HepG2 (cell line): ENCODE results near the gene GALR3. TPM values are rescaled to one million over a fixed set of nuclear protein-coding genes. Genes with fewer than 3 reads are reported as not detected.
A peak's percentile ranks its signal among the peaks of the same experiment; 100 is the strongest.

Source experiments
- AKAP8 ChIP-seq: sonication (generic); formaldehyde crosslinking; IDR thresholded peaks from 2 replicates; pipeline ENCODE4 v1.5.1; 2020; ENCODE audit warnings: mild to moderate bottlenecking, missing genetic modification reagents
- BCL6 ChIP-seq: IDR thresholded peaks from 2 replicates; pipeline ENCODE4 v1.6.1; 2016; ENCODE audit warnings: missing genetic modification reagents, missing compliant biosample characterization
- CBX5 ChIP-seq: sonication (generic); formaldehyde crosslinking; IDR thresholded peaks from 2 replicates; pipeline ENCODE4 v1.4.0; 2020; ENCODE audit warnings: missing genetic modification reagents, borderline replicate concordance
- FOSL1 ChIP-seq: sonication (generic); formaldehyde crosslinking; IDR thresholded peaks from 2 replicates; pipeline ENCODE4 v1.9.0; 2021; ENCODE audit warnings: missing genetic modification reagents, borderline replicate concordance
- KMT2A ChIP-seq: sonication (generic); formaldehyde crosslinking; IDR thresholded peaks from 2 replicates; pipeline ENCODE4 v1.4.0; 2020; ENCODE audit warnings: missing genetic modification reagents
- RBAK ChIP-seq: sonication (generic); formaldehyde crosslinking; IDR thresholded peaks from 2 replicates; pipeline ENCODE4 v1.5.1; 2020; ENCODE audit warnings: mild to moderate bottlenecking, missing genetic modification reagents
- RBFOX2 ChIP-seq: fragments of 200-400 bp; formaldehyde crosslinking; IDR thresholded peaks from 2 replicates; pipeline ENCODE4 v1.6.1; 2017; ENCODE audit warnings: low read depth, mild to moderate bottlenecking, low read length
- THAP11 ChIP-seq: IDR thresholded peaks from 2 replicates; pipeline ENCODE4 v1.6.1; 2016; ENCODE audit warnings: missing biosample characterization, missing genetic modification reagents
- TRIM24 ChIP-seq: sonication (generic); formaldehyde crosslinking; IDR thresholded peaks from 2 replicates; pipeline ENCODE4 v1.8.0; 2022; ENCODE audit warnings: mild to moderate bottlenecking, missing genetic modification reagents
- ZNF33A ChIP-seq: sonication (generic); formaldehyde crosslinking; IDR thresholded peaks from 2 replicates; pipeline ENCODE4 v1.5.1; 2020; ENCODE audit warnings: missing genetic modification reagents, mild to moderate bottlenecking, moderate library complexity, borderline replicate concordance
- ZNF460 ChIP-seq: sonication (generic); formaldehyde crosslinking; IDR thresholded peaks from 2 replicates; pipeline ENCODE4 v1.5.1; 2020; ENCODE audit warnings: missing genetic modification reagents, mild to moderate bottlenecking, borderline replicate concordance
- ZNF616 ChIP-seq: sonication (generic); formaldehyde crosslinking; IDR thresholded peaks from 2 replicates; pipeline ENCODE4 v1.5.0; 2020; ENCODE audit warnings: low read depth, mild to moderate bottlenecking, missing genetic modification reagents
- ZNF652 ChIP-seq: IDR thresholded peaks from 2 replicates; pipeline ENCODE4 v1.6.1; 2016; ENCODE audit warnings: low read depth, borderline replicate concordance
- ZNF724P ChIP-seq: sonication (generic); formaldehyde crosslinking; IDR thresholded peaks from 2 replicates; pipeline ENCODE4 v1.8.0; 2022; ENCODE audit warnings: missing genetic modification reagents, borderline replicate concordance
- ZSCAN9 ChIP-seq: IDR thresholded peaks from 2 replicates; pipeline ENCODE4 v1.6.1; 2016; ENCODE audit warnings: borderline replicate concordance
- polyA plus RNA-seq, 8 experiments: library from polyadenylated mRNA; depleted of rRNA in 3 of 8; stranded (reverse) in 7 of 8; unstranded in 1 of 8; fragments of >200 nt; fragmentation: Illumina TruSeq in 4 of 8; extraction: Trizol in 4 of 8; gene quantifications; 2 replicates each; pipeline versions ENCODE4 v1.2.1 to v1.2.3, GENCODE V29; 2011 to 2016; ENCODE audit warnings: low read depth in 4 of 8, missing spikeins in 1 of 8, mixed read lengths in 1 of 8; ENCODE audit not compliant: insufficient read depth in 1 of 8
- total RNA-seq, 5 experiments: library from RNA; depleted of rRNA; stranded (reverse); fragments of >200 nt; fragmentation: Illumina TruSeq; extraction: Trizol; gene quantifications; 2 replicates each; pipeline ENCODE4 v1.2.3, GENCODE V29; 2016; ENCODE audit warnings: low read depth in 1 of 5
- TF ChIP-seq, protein P1 (sequence below): IDR thresholded peaks from 2 replicates; pipeline ENCODE4 v1.6.1; 2016; ENCODE audit warnings: missing compliant biosample characterization, missing genetic modification reagents, borderline replicate concordance
- TF ChIP-seq, protein P2 (sequence below): fragments of 450-650 bp; IDR thresholded peaks from 2 replicates; pipeline ENCODE4 v1.6.1; 2017
- TF ChIP-seq, protein P3 (sequence below): sonication (generic); formaldehyde crosslinking; IDR thresholded peaks from 2 replicates; pipeline ENCODE4 v1.4.0; 2020; ENCODE audit warnings: low read depth, mild to moderate bottlenecking, missing genetic modification reagents
- TF ChIP-seq, protein P4 (sequence below): sonication (generic); formaldehyde crosslinking; IDR thresholded peaks from 2 replicates; pipeline ENCODE4 v1.4.0; 2020; ENCODE audit warnings: missing genetic modification reagents
- TF ChIP-seq, protein P5 (sequence below): sonication (generic); formaldehyde crosslinking; IDR thresholded peaks from 2 replicates; pipeline ENCODE4 v1.5.0; 2020; ENCODE audit warnings: missing genetic modification reagents

Gene GALR3
- total and polyA plus RNA-seq, 2 of the 13 experiments (the other 11 are each of a cell fraction or from before 2014, with no cell fraction given), result 0.13 TPM; not detected in 1

DNA sequence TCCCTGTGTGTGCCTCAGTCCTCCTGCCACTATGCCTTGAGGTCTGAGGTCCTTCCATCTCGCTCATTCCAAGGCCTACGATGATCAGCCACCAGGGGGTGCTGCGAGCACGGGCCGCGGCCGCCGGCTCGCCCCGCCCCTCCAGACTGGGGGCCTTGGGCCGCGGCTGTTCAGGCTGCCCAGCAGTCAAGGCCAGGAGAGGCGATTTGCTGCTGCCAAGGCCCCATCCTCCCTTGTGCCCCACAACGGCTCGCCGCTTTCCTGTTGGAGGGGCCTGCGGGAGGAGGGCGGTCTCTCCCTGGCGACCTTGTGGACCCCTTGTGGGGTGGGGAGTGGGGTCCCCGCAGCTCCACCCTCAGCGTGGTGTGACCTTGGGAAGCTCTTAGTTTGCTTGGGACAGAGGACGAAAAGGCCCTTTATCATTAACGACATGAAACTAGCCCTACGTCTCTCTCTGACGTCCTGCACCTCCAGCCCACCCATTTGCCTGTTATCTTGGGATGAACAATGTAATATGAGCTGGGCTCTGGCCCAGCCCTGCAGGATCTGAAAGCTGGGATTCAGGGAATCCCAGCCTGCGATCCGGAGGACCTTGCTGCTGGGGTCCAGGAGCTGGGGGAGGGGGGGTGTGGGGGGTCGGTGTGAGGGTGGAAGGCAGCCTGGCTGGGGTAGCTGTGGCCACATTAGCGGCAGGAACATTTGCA is 5.3 kb upstream of the GALR3 start (continued):
- TF ChIP-seq RBFOX2 (peak; percentile 83), FOSL1 (no peak; the same call in 1 of the 2 replicates), ZNF460 (CRISPR knock-in tag) (peak; percentile 69; the same call in 1 of the 2 replicates), ZNF33A (CRISPR knock-in tag) (peak; percentile 75; the same call in 1 of the 2 replicates), ZNF652 (peak; percentile 33; the same call in 1 of the 2 replicates), AKAP8 (peak; percentile 87), TRIM24 (CRISPR knock-in tag) (no peak), ZNF616 (CRISPR knock-in tag) (peak; percentile 85; the same call in 1 of the 2 replicates), CBX5 (CRISPR knock-in tag) (peak; percentile 79; the same call in 1 of the 2 replicates), ZNF724P (peak; percentile 60; the same call in 1 of the 2 replicates), KMT2A (CRISPR knock-in tag) (peak; percentile 73; the same call in 1 of the 2 replicates), ZSCAN9 (CRISPR knock-in tag) (peak; percentile 66; the same call in 1 of the 2 replicates), BCL6 (CRISPR knock-in tag) (peak; percentile 82), RBAK (CRISPR knock-in tag) (no peak), THAP11 (CRISPR knock-in tag) (peak; percentile 74)
- TF ChIP-seq, protein P1, sequence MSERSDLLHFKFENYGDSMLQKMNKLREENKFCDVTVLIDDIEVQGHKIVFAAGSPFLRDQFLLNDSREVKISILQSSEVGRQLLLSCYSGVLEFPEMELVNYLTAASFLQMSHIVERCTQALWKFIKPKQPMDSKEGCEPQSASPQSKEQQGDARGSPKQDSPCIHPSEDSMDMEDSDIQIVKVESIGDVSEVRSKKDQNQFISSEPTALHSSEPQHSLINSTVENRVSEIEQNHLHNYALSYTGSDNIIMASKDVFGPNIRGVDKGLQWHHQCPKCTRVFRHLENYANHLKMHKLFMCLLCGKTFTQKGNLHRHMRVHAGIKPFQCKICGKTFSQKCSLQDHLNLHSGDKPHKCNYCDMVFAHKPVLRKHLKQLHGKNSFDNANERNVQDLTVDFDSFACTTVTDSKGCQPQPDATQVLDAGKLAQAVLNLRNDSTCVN (CRISPR knock-in tag), result peak; percentile 64; the same call in 1 of the 2 replicates
- TF ChIP-seq, protein P2, sequence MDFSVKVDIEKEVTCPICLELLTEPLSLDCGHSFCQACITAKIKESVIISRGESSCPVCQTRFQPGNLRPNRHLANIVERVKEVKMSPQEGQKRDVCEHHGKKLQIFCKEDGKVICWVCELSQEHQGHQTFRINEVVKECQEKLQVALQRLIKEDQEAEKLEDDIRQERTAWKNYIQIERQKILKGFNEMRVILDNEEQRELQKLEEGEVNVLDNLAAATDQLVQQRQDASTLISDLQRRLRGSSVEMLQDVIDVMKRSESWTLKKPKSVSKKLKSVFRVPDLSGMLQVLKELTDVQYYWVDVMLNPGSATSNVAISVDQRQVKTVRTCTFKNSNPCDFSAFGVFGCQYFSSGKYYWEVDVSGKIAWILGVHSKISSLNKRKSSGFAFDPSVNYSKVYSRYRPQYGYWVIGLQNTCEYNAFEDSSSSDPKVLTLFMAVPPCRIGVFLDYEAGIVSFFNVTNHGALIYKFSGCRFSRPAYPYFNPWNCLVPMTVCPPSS, result no peak
- TF ChIP-seq, protein P3, sequence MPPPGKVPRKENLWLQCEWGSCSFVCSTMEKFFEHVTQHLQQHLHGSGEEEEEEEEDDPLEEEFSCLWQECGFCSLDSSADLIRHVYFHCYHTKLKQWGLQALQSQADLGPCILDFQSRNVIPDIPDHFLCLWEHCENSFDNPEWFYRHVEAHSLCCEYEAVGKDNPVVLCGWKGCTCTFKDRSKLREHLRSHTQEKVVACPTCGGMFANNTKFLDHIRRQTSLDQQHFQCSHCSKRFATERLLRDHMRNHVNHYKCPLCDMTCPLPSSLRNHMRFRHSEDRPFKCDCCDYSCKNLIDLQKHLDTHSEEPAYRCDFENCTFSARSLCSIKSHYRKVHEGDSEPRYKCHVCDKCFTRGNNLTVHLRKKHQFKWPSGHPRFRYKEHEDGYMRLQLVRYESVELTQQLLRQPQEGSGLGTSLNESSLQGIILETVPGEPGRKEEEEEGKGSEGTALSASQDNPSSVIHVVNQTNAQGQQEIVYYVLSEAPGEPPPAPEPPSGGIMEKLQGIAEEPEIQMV (CRISPR knock-in tag), result peak; percentile 47; the same call in 1 of the 2 replicates
- TF ChIP-seq, protein P4, sequence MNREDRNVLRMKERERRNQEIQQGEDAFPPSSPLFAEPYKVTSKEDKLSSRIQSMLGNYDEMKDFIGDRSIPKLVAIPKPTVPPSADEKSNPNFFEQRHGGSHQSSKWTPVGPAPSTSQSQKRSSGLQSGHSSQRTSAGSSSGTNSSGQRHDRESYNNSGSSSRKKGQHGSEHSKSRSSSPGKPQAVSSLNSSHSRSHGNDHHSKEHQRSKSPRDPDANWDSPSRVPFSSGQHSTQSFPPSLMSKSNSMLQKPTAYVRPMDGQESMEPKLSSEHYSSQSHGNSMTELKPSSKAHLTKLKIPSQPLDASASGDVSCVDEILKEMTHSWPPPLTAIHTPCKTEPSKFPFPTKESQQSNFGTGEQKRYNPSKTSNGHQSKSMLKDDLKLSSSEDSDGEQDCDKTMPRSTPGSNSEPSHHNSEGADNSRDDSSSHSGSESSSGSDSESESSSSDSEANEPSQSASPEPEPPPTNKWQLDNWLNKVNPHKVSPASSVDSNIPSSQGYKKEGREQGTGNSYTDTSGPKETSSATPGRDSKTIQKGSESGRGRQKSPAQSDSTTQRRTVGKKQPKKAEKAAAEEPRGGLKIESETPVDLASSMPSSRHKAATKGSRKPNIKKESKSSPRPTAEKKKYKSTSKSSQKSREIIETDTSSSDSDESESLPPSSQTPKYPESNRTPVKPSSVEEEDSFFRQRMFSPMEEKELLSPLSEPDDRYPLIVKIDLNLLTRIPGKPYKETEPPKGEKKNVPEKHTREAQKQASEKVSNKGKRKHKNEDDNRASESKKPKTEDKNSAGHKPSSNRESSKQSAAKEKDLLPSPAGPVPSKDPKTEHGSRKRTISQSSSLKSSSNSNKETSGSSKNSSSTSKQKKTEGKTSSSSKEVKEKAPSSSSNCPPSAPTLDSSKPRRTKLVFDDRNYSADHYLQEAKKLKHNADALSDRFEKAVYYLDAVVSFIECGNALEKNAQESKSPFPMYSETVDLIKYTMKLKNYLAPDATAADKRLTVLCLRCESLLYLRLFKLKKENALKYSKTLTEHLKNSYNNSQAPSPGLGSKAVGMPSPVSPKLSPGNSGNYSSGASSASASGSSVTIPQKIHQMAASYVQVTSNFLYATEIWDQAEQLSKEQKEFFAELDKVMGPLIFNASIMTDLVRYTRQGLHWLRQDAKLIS (CRISPR knock-in tag), result 0 out of 2 replicates have a peak, but pooled peaks have one; percentile 70
- TF ChIP-seq, protein P5, sequence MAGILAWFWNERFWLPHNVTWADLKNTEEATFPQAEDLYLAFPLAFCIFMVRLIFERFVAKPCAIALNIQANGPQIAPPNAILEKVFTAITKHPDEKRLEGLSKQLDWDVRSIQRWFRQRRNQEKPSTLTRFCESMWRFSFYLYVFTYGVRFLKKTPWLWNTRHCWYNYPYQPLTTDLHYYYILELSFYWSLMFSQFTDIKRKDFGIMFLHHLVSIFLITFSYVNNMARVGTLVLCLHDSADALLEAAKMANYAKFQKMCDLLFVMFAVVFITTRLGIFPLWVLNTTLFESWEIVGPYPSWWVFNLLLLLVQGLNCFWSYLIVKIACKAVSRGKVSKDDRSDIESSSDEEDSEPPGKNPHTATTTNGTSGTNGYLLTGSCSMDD (CRISPR knock-in tag), result no peak
